HCT116 (cell line): Measurements from ENCODE around the gene CACNA1G. TPM values are rescaled to one million over a fixed set of nuclear protein-coding genes. Genes with fewer than 3 reads are reported as not detected.

ENCODE experiments used
- ATAC-seq: fragments of 200-7000 bp; cut with Tn5 transposase; 2 replicates; pipeline ENCODE4 v1.9.1; 2020; ENCODE audit warnings: mild to moderate bottlenecking, moderate library complexity
- BruUV-seq: library from RNA; stranded (reverse); fragments of 400-500 nt; replicated peaks from 2 replicates; lab custom pipeline; 2021; lab: Mats Ljungman, UMichigan
- CTCF ChIA-PET: fragments of 300-600 bp; sonication (Branson Sonifier 250); formaldehyde crosslinking; loops from one replicate; lab custom pipeline; 2021; ENCODE audit warnings: antibody characterized with exemption; lab: Charles Lee
- POLR2A ChIA-PET: fragments of 300-600, 350-600 bp; sonication (Branson Sonifier 250); formaldehyde crosslinking; loops from one replicate; lab custom pipeline; 2021; ENCODE audit warnings: antibody characterized with exemption; lab: Charles Lee
- RAD21 ChIA-PET, 2 experiments: fragments of 300-600 bp; sonication (Branson Sonifier 250); formaldehyde crosslinking; loops; one replicate each; lab custom pipeline; 2023; ENCODE audit warnings: low total read pairs in 2 of 2; ENCODE audit not compliant: uncharacterized antibody in 2 of 2, unreplicated experiment in 2 of 2, low non-redundant PET in 1 of 2; lab: Charles Lee
- DNase-seq: peaks from one replicate; pipeline ENCODE4 v3.0.0-alpha.2; 2010; ENCODE audit warnings: low read depth, low spot score
- H2AFZ ChIP-seq: fragments of 200-600 bp; shearing (Covaris generic), sonication (generic); 2 replicates; pipeline ENCODE4 v1.6.1; 2017; ENCODE audit warnings: low read depth, mixed run types, mixed read lengths, antibody characterized with exemption, low read length; ENCODE audit not compliant: poor library complexity, severe bottlenecking
- H3K27ac ChIP-seq: 2 replicates; pipeline ENCODE4 v1.5.1; 2012; ENCODE audit warnings: low read depth, low read length
- H3K27me3 ChIP-seq: fragments of 200-600 bp; sonication (generic); 2 replicates; pipeline ENCODE4 v1.6.1; 2016; ENCODE audit warnings: mixed run types, low read length, mixed read lengths; ENCODE audit not compliant: insufficient read depth
- H3K36me3 ChIP-seq, 2 experiments: fragments of 200-500 bp in 1 of 2; fragments of 200-600 bp in 1 of 2; sonication (Bioruptor generic) in 1 of 2; sonication (generic) in 1 of 2; 2 replicates each; pipeline versions ENCODE4 v1.5.1 to v1.6.1; 2014 to 2016; ENCODE audit warnings: low read length in 2 of 2, inconsistent platforms in 1 of 2, mixed read lengths in 1 of 2, mixed run types in 1 of 2; ENCODE audit not compliant: insufficient read depth in 2 of 2, control insufficient read depth in 1 of 2
- H3K4me1 ChIP-seq, 2 experiments: fragments of 200-600 bp in 1 of 2; sonication (generic) in 1 of 2; 2 replicates each; pipeline versions ENCODE4 v1.5.1 to v1.6.1; 2012 to 2017; ENCODE audit warnings: low read length in 2 of 2, inconsistent platforms in 1 of 2, mild to moderate bottlenecking in 1 of 2, mixed read lengths in 1 of 2, mixed run types in 1 of 2, moderate library complexity in 1 of 2; ENCODE audit not compliant: insufficient read depth in 2 of 2, control insufficient read depth in 1 of 2
- H3K4me2 ChIP-seq: fragments of 200-600 bp; sonication (generic); 2 replicates; pipeline ENCODE4 v1.6.1; 2017; ENCODE audit warnings: mixed run types, low read length, mixed read lengths
- H3K4me3 ChIP-seq, 2 experiments: fragments of 200-600 bp in 1 of 2; sonication (generic) in 1 of 2; replicated peaks in 1 of 2; 2 replicates each; pipeline ENCODE4 v1.5.1; 2011 to 2016; ENCODE audit warnings: low read length in 2 of 2, control low read depth in 1 of 2, low read depth in 1 of 2, mild to moderate bottlenecking in 1 of 2, mixed read lengths in 1 of 2, mixed run types in 1 of 2
- H3K79me2 ChIP-seq: fragments of 200-600 bp; sonication (generic); 2 replicates; pipeline ENCODE4 v1.6.1; 2017; ENCODE audit warnings: mild to moderate bottlenecking, mixed run types, low read length, moderate library complexity, mixed read lengths; ENCODE audit not compliant: insufficient read depth
- H3K9ac ChIP-seq: fragments of 200-600 bp; sonication (generic); 2 replicates; pipeline ENCODE4 v1.6.1; 2016; ENCODE audit warnings: low read length, mixed read lengths
- H3K9me2 ChIP-seq: fragments of 200-600 bp; sonication (generic), shearing (Covaris generic); 2 replicates; pipeline ENCODE4 v1.6.1; 2017; ENCODE audit warnings: mixed run types, mild to moderate bottlenecking, moderate library complexity; ENCODE audit not compliant: insufficient read depth
- H3K9me3 ChIP-seq, 2 experiments: fragments of 200-500 bp in 1 of 2; fragments of 200-600 bp in 1 of 2; sonication (Bioruptor generic) in 1 of 2; sonication (generic) in 1 of 2; 2 replicates each; pipeline ENCODE4 v1.6.1; 2014 to 2017; ENCODE audit warnings: low read length in 2 of 2, mixed read lengths in 2 of 2, inconsistent platforms in 1 of 2, low read depth in 1 of 2, mild to moderate bottlenecking in 1 of 2, mixed run types in 1 of 2, moderate library complexity in 1 of 2; ENCODE audit not compliant: control insufficient read depth in 1 of 2, insufficient read depth in 1 of 2
- H4K20me1 ChIP-seq: fragments of 200-600 bp; sonication (generic), shearing (Covaris generic); 2 replicates; pipeline ENCODE4 v1.6.1; 2017; ENCODE audit warnings: mixed run types, mild to moderate bottlenecking, moderate library complexity; ENCODE audit not compliant: insufficient read depth
- EZH2phosphoT487 ChIP-seq: fragments of 200-600 bp; IDR thresholded peaks from 2 replicates; pipeline ENCODE4 v1.6.1; 2018; ENCODE audit warnings: antibody characterized with exemption, borderline replicate concordance
- POLR2A ChIP-seq: IDR thresholded peaks from 2 replicates; pipeline ENCODE4 v1.7.0; 2011; ENCODE audit warnings: borderline replicate concordance; ENCODE audit not compliant: insufficient read depth, insufficient read length; ENCODE audit errors: extremely low read depth
- POLR2AphosphoS5 ChIP-seq: IDR thresholded peaks from 2 replicates; pipeline ENCODE4 v1.6.1; 2011; ENCODE audit warnings: mild to moderate bottlenecking, low read depth, low read length, moderate library complexity
- TCF7L2 ChIP-seq: IDR thresholded peaks from 2 replicates; pipeline ENCODE4 v1.7.0; 2011; ENCODE audit warnings: borderline replicate concordance, inconsistent platforms; ENCODE audit not compliant: insufficient read depth, insufficient read length; ENCODE audit errors: extremely low read depth
- YY1 ChIP-seq: IDR thresholded peaks from 2 replicates; pipeline ENCODE4 v1.6.1; 2011; ENCODE audit warnings: low read length, low read depth, moderate library complexity, mild to moderate bottlenecking; ENCODE audit not compliant: insufficient replicate concordance; ENCODE audit errors: extremely low read depth
- intact Hi-C: fragments of 100-400 bp; cut with micrococcal nuclease; formaldehyde crosslinking; loops from 2 replicates; pipeline ENCODE4 v1.10.0; 2022
- total RNA-seq: library from RNA; stranded (reverse); gene quantifications from one replicate; pipeline ENCODE4 v1.2.1, GENCODE V29; 2021; ENCODE audit not compliant: unreplicated experiment
- TF ChIP-seq, protein P1 (sequence below): IDR thresholded peaks from 2 replicates; pipeline ENCODE4 v1.6.1; 2011; ENCODE audit warnings: mild to moderate bottlenecking, low read length, moderate library complexity; ENCODE audit not compliant: insufficient replicate concordance; ENCODE audit errors: extremely low read depth

The CACNA1G gene
- total RNA-seq, 1 experiment from 2014 or later: 3.4 TPM

DNA sequence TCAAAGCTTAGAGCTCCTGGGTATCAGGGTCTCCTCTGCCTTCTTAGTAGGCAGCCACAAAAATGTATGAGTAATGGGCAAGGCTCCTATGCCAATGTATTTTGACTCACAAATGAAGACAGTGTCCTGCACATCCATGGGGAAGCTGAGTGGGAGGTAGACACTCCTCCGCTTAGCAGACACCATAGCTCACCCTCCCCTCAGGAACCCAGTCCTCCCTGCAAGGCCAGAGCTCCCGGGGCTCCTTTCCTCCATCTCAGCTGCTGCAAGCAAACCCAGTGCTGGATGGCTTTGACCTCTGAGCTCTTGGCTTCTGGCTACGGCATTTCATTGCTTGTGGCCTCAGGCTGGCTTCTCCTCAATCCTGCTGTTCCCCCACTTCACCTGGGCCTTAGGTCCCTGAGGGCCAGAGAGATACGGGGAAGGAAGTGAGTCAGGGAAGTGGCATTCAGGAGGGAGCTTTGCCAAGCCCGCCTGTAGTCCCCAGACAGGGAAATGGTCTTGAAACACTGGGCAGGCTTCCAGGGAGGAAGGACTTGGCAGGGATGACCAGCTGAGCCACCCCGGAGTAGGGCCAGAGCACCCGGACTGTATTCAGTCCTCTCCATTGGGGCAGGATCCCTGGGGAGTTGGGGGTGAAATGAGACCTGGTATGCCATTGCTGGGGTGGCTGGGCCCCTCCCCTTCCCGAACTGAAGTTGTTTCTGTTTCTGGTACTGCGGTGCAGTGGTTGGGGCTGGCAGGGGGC is 78.6 kb downstream of the CACNA1G start:
- intact Hi-C loops: loop anchor here (2.0 to 10.0 kb wide), 2 partner anchors 48 to 226 kb away; partner anchors contain the start of gene TOB1
- ATAC-seq: peak; percentile 74
- peak overlapping the region; percentile 19 to 43 for H3K4me3 ChIP-seq
- no peak overlapping the region for H2AFZ ChIP-seq
- H3K27ac ChIP-seq: peak overlapping the region; percentile 95
- no peaks in the 10 kb centered on the region for H3K36me3 ChIP-seq
- H3K4me2 ChIP-seq: peak overlapping the region; percentile 87
- peaks cover 38% of the 10 kb centered on the region for H3K79me2 ChIP-seq
- no peaks in the 10 kb centered on the region for H3K27me3 ChIP-seq
- no peaks in the 10 kb centered on the region for H3K9me2 ChIP-seq
- no peaks in the 10 kb centered on the region for H3K9me3 ChIP-seq
- TF ChIP-seq EZH2phosphoT487: no peak
- peak; percentile 63 for TF ChIP-seq YY1
- TF ChIP-seq TCF7L2: peak; percentile 84
- TF ChIP-seq POLR2A: peak; percentile 14
- TF ChIP-seq, protein P1, sequence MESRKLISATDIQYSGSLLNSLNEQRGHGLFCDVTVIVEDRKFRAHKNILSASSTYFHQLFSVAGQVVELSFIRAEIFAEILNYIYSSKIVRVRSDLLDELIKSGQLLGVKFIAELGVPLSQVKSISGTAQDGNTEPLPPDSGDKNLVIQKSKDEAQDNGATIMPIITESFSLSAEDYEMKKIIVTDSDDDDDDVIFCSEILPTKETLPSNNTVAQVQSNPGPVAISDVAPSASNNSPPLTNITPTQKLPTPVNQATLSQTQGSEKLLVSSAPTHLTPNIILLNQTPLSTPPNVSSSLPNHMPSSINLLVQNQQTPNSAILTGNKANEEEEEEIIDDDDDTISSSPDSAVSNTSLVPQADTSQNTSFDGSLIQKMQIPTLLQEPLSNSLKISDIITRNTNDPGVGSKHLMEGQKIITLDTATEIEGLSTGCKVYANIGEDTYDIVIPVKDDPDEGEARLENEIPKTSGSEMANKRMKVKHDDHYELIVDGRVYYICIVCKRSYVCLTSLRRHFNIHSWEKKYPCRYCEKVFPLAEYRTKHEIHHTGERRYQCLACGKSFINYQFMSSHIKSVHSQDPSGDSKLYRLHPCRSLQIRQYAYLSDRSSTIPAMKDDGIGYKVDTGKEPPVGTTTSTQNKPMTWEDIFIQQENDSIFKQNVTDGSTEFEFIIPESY: peak; percentile 68
- peak; percentile 76 for TF ChIP-seq POLR2AphosphoS5
- TF ChIP-seq, all 23 proteins: peak for 5
- POLR2A ChIA-PET: interaction anchor here (0.8 to 5.3 kb wide), 22 partner anchors 9 to 242 kb away, joined by 3 to 59 read pairs (median 4); partner anchors contain the start of genes LRRC59, LUC7L3 and TOB1
- DNase-seq: peak; percentile 99
- Histone ChIP-seq H3K9ac (peak overlapping the region; percentile 81), H4K20me1 (no peaks in the 10 kb centered on the region), H3K4me1 (peaks cover 82 to 93% of the 10 kb centered on the region in 2 experiments)
- CTCF ChIA-PET: interaction anchor here (0.6 to 5.1 kb wide), 16 partner anchors 9 to 242 kb away, joined by 3 to 38 read pairs (median 6); partner anchors contain the start of genes CACNA1G and LRRC59
- no TSS peak for BruUV-seq
- RAD21 ChIA-PET: interaction anchor here (0.6 to 1.7 kb wide), 10 partner anchors 8 to 80 kb away, joined by 3 to 7 read pairs (median 4); partner anchors contain the start of gene LUC7L3 (in 1 of the 2)
